Esophagus squamous epithelium (tissue), 4 donors: Measurements from ENCODE around the gene DELE1.

Experiments
- POLR2A ChIP-seq, 4 donors: fragments of 450-650 bp; IDR thresholded peaks; one replicate each; pipeline ENCODE4 v1.6.1; 2017; ENCODE audit warnings: antibody characterized with exemption in 4 of 4, mild to moderate bottlenecking in 4 of 4, moderate library complexity in 3 of 4
- TF ChIP-seq, protein P1 (sequence below), 6 experiments: fragments of 450-650 bp in 4 of 6; fragments of 200-600 bp in 2 of 6; sonication (generic) in 2 of 6; IDR thresholded peaks; one replicate each; pipeline ENCODE4 v1.5.1; 2016 to 2019; ENCODE audit warnings: antibody characterized with exemption in 6 of 6, mild to moderate bottlenecking in 4 of 6, moderate library complexity in 4 of 6

- TF ChIP-seq POLR2A (IDR thresholded peaks at IDR 0.05): no peak
- TF ChIP-seq, protein P1, sequence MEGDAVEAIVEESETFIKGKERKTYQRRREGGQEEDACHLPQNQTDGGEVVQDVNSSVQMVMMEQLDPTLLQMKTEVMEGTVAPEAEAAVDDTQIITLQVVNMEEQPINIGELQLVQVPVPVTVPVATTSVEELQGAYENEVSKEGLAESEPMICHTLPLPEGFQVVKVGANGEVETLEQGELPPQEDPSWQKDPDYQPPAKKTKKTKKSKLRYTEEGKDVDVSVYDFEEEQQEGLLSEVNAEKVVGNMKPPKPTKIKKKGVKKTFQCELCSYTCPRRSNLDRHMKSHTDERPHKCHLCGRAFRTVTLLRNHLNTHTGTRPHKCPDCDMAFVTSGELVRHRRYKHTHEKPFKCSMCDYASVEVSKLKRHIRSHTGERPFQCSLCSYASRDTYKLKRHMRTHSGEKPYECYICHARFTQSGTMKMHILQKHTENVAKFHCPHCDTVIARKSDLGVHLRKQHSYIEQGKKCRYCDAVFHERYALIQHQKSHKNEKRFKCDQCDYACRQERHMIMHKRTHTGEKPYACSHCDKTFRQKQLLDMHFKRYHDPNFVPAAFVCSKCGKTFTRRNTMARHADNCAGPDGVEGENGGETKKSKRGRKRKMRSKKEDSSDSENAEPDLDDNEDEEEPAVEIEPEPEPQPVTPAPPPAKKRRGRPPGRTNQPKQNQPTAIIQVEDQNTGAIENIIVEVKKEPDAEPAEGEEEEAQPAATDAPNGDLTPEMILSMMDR (IDR thresholded peaks at IDR 0.05): no peak
Observed at GRCh38 chr5:141919218-141920119, 4.2 kb upstream of the DELE1 start.
